Effector memory CD4-positive, alpha-beta T cell (primary cell): ENCODE data around the gene NKAIN1.
"Not testable (repeated sequence)": the region's sequence is repeated elsewhere in the genome, so short reads cannot be mapped to it uniquely, and the experiment has no call there.

Source experiments
- DNase-seq, 3 donors: peaks; one replicate each; pipeline ENCODE4 v3.0.0-alpha.2; 2020
- H3K27ac ChIP-seq: 2 replicates; pipeline ENCODE4 v1.7.0; 2013; ENCODE audit warnings: mild to moderate bottlenecking, low read length, moderate library complexity; ENCODE audit not compliant: insufficient read depth, poor library complexity, severe bottlenecking
- H3K27me3 ChIP-seq: replicated peaks from 2 replicates; pipeline ENCODE4 v1.7.0; 2013; ENCODE audit warnings: mild to moderate bottlenecking, low read length; ENCODE audit not compliant: insufficient read depth, control insufficient read depth, poor library complexity, severe bottlenecking
- H3K36me3 ChIP-seq: 2 replicates; pipeline ENCODE4 v1.7.0; 2013; ENCODE audit warnings: mild to moderate bottlenecking, low read length, moderate library complexity; ENCODE audit not compliant: control insufficient read depth, insufficient read depth
- H3K4me1 ChIP-seq: 2 replicates; pipeline ENCODE4 v1.7.0; 2013; ENCODE audit warnings: low read length, mild to moderate bottlenecking; ENCODE audit not compliant: control insufficient read depth, insufficient read depth, poor library complexity, severe bottlenecking
- H3K4me3 ChIP-seq: 2 replicates; pipeline ENCODE4 v1.7.0; 2013; ENCODE audit warnings: low read length, low read depth, mild to moderate bottlenecking; ENCODE audit not compliant: insufficient read depth, poor library complexity, severe bottlenecking
- H3K9me3 ChIP-seq: 2 replicates; pipeline ENCODE4 v1.7.0; 2013; ENCODE audit warnings: mild to moderate bottlenecking, low read length, moderate library complexity; ENCODE audit not compliant: control insufficient read depth

Gene NKAIN1

DNA sequence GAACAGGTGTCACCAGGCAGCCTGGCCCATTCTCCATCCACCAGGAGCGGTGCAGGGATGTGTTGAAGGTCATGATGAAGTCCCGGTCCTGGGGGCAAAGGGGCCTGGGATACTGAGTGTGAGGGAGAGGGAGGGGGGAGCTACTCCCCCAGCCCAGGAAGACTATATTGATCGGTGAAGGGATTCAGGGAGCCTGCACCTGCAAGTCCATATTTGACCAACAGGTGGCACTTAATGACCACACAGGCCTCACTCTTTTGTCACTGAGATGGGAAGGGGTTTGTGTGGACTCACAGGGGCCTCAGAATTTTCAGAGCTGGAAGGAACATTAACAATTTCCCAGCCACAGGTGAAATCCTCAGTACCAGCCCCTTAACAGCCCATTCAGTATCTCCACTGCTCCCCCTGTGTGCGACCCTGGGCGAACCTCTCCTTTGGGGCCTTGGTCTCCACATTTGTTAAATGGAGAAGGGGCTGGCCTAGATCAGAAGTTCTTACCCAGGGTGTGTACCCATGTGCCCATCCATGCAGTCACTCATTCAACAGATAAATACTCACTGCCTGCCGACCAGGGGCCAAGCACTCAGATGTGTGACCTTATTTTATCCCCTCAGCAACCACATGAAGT, 55.6 kb downstream of the NKAIN1 start:
- Histone ChIP-seq H3K4me1 (peaks cover 11% of the 10 kb centered on the region), H3K9me3 (no peaks in the 10 kb centered on the region), H3K27me3 (peaks cover 13% of the 10 kb centered on the region), H3K4me3 (no peak overlapping the region), H3K27ac (no peak overlapping the region), H3K36me3 (no peaks in the 10 kb centered on the region)
- no peak for DNase-seq

DNA sequence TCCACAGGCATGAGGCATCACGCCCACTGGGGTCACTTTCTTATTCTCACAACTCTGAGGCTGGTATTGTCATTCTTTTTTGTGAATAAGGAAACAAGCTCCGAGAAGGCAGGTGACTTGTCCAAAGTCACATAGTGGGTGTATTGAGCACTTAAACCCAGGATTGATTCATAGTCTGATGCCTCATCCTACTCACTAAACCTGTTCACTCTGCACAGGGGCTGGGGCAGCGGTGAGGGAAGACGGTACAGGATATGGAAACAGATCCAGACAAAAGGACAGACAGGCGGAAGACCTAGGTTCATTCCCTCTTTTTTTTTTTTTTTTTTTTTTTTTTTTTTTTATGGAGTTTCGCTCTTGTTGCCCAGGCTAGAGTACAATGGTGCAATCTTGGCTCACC, 56.6 kb downstream of the NKAIN1 start:
- Histone ChIP-seq H3K27me3 (peaks cover 13% of the 10 kb centered on the region), H3K27ac (no peak overlapping the region)

DNA sequence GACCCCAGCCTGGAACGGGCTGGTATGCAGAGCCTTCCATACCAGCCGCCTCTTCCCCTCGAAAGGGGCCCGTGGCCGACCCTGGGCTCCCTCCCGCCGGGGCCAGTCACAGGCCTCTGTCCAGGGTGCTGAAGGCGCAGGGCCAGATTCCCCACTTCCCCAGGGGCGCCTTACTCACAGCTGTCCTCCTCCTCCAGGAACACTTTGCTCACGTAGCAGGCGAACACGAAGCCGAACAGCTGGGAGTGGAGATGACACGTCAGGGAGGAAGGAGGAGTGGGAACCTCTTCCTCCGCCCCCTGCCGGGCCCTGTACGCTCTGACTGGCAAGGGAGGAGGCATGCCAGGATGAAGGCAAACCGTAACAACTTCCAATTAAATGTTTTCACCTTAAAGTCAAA, 57.3 kb downstream of the NKAIN1 start:
- H3K9me3 ChIP-seq, result no peaks in the 10 kb centered on the region
- H3K4me1 ChIP-seq, result peaks cover 11% of the 10 kb centered on the region
- H3K27ac ChIP-seq, result no peak overlapping the region
- no peak overlapping the region for H3K4me3 ChIP-seq
- peaks cover 13% of the 10 kb centered on the region for H3K27me3 ChIP-seq
- no peaks in the 10 kb centered on the region for H3K36me3 ChIP-seq
- no peak for DNase-seq

More for the DNA sequence above, 56.6 kb downstream of the NKAIN1 start:
- peaks cover 11% of the 10 kb centered on the region for H3K4me1 ChIP-seq
- H3K4me3 ChIP-seq, result no peak overlapping the region
- H3K36me3 ChIP-seq, result no peaks in the 10 kb centered on the region
- no peak for DNase-seq
- H3K9me3 ChIP-seq, result no peaks in the 10 kb centered on the region

DNA sequence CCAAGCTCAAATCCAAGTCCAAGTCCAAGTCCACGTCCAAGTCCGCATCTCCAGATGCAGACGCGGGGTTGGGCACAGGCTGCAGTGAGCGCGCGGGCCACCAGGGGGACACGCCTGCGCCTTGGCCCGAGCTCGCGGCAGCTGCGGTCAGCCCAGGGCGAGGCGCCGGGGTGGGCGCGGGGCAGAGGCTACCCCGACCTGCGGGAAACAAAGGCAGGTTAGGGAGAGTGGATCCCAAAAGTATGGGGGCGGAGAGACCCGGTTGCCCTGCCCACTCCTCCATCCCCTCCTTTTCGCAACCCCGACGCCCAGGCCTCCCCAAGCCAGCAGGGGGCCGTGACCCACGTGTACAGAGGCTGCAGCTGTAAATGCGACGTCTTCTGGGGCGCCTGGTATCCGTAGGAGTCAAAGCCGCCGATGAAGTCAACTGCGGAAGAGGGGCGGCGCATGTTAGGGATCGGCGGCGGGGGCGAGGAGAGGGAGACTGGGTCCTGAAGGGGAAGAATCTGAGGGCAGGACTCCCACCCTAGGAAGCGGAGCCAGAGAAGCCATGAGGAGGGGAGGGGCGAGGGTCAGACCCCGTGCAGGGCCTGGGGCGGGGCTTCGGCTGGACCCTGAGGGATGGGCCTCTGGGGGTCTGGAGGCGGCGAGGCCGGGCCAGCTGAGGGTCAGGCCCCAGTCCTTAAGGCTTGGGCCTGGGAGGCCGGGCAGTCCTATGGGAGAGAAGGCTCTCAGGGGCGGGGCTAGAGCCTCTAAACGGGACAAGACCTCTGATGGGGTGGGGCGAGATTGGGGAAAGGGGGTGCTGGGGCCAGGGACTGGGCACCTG, 58.0 kb downstream of the NKAIN1 start:
- DNase-seq, result no peak
- Histone ChIP-seq H3K36me3 (no peaks in the 10 kb centered on the region), H3K4me1 (peaks cover 11% of the 10 kb centered on the region), H3K27me3 (peaks cover 13% of the 10 kb centered on the region), H3K27ac (no peak overlapping the region), H3K9me3 (no peaks in the 10 kb centered on the region), H3K4me3 (no peak overlapping the region)

DNA sequence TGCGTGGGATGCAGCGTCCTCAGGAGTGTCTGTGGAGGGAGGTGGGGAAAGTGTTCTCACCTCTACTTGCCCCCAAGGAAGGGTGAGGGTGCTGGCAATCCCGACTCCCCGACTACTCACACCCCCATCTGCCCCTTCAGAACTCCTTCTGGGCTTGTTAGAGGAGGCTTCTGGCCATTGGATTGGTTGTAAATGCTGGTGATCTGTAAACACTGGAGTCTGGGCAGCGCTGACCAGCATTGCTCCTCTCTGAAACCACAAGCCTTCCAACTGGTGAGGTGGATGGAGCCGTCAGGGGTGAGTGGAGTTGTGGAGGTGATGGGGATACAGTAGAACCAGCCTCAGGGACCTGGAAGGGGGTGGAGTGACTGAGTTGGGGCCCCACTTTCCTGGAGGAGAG, 59.3 kb downstream of the NKAIN1 start:
- no peaks in the 10 kb centered on the region for H3K9me3 ChIP-seq
- H3K27me3 ChIP-seq, result peaks cover 13% of the 10 kb centered on the region
- H3K4me3 ChIP-seq, result no peak overlapping the region
- DNase-seq, result no peak
- peaks cover 11% of the 10 kb centered on the region for H3K4me1 ChIP-seq
- H3K36me3 ChIP-seq, result no peaks in the 10 kb centered on the region
- H3K27ac ChIP-seq, result no peak overlapping the region

DNA sequence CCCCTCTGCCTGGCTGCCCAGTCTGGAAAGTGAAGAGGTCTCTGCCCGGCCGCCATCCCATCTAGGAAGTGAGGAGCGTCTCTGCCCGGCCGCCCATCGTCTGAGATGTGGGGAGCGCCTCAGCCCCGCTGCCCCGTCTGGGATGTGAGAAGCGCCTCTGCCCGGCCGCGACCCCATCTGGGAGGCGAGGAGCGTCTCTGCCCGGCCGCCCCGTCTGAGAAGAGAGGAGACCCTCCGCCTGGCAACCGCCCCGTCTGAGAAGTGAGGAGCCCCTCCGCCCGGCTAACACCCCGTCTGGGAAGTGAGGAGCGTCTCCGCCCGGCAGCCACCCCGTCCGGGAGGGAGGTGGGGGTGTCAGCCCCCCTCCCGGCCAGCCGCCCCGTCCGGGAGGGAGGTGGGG, 63.4 kb downstream of the NKAIN1 start:
- not testable (repeated sequence) for H3K27ac ChIP-seq, H3K4me1 ChIP-seq, DNase-seq, H3K9me3 ChIP-seq, H3K4me3 ChIP-seq, H3K27me3 ChIP-seq, H3K36me3 ChIP-seq

DNA sequence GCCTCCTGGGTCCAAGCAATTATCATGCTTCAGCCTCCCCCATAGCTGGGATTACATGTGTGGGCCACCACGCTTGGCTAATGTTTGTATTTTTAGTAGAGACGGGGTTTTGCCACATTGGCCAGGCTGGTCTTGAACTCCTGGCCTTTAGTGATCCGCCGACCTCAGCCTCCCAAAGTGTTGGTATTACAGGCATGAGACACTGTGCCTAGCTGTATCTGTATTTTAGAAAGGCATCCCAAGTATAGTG, 69.3 kb downstream of the NKAIN1 start:
- Histone ChIP-seq H3K4me1 (no peaks in the 10 kb centered on the region), H3K9me3 (no peaks in the 10 kb centered on the region), H3K27me3 (no peaks in the 10 kb centered on the region), H3K36me3 (no peaks in the 10 kb centered on the region), H3K4me3 (no peak overlapping the region), H3K27ac (no peak overlapping the region)
- no peak for DNase-seq

DNA sequence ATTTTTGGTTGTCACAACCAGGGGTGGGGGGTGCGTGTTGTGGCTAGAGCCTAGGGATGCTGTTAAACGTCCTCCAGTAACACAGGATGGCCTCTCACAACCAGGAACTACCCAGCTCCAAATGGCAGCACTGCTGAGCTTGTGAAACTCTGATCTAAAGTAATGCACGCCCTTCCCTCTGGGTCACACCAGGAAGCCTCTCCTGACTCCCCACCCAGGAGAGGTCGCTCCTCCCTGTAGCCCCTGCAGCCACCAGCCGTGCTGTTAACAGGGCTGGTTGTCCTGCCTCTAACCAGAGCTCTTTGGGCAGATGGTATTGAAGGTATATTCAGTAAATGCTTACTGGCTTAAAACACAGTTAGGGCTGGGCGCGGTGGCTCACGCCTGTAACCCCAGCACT, 73.2 kb downstream of the NKAIN1 start:
- Histone ChIP-seq H3K36me3 (no peaks in the 10 kb centered on the region), H3K4me3 (no peak overlapping the region), H3K9me3 (no peaks in the 10 kb centered on the region), H3K27ac (no peak overlapping the region), H3K27me3 (no peaks in the 10 kb centered on the region), H3K4me1 (no peaks in the 10 kb centered on the region)
- DNase-seq, result no peak

DNA sequence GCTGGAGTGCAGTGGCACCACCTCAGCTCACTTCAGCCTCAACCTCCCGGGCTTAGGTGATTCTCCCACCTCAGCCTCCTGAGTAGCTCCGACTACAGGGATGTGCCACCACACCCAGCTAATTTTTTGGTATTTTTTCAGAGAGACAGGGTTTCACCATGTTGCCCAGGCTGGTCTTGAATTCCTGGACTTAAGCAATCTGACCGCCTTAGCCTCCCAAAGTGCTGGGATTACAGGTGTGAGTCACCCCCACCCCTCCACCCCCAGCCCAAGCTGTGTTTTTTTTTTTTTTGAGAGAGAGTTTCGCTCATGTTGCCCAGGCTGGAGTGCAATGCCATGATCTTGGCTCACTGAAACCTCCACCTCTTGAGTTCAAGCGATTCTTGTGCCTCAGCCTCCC, 75.4 kb downstream of the NKAIN1 start:
- Histone ChIP-seq H3K27me3 (no peaks in the 10 kb centered on the region), H3K4me3 (no peak overlapping the region), H3K27ac (no peak overlapping the region), H3K4me1 (no peaks in the 10 kb centered on the region), H3K36me3 (no peaks in the 10 kb centered on the region), H3K9me3 (no peaks in the 10 kb centered on the region)
- no peak for DNase-seq

DNA sequence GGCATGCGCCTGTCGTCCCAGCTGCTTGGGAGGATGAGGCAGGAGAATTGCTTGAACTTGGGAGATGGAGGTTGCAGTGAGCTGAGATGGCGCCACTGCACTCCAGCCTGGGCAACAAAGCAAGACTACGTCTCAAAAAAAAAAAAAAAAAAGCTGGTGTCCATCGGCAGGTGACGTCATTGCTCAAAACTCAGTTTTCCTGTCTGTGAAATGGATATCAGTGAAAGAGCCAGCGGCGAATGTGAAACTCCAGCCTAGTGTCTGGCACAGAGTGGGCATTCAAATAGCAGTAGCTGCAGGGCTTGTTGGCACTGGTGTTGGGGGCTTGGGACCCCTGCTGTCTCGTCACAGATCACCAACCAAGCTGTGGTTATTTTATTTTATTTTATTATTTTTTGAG, 75.8 kb downstream of the NKAIN1 start:
- Histone ChIP-seq H3K4me3 (no peak overlapping the region), H3K9me3 (no peaks in the 10 kb centered on the region), H3K36me3 (no peaks in the 10 kb centered on the region), H3K4me1 (no peaks in the 10 kb centered on the region), H3K27ac (no peak overlapping the region), H3K27me3 (no peaks in the 10 kb centered on the region)
- no peak for DNase-seq
